GM12801 (cell line): ENCODE results near the gene ASCC3.

Source experiments
- TF ChIP-seq, protein P1 (sequence below): IDR thresholded peaks from one replicate; pipeline ENCODE4 v1.5.1; 2011; ENCODE audit warnings: control low read depth; ENCODE audit not compliant: insufficient read length; ENCODE audit errors: extremely low read depth

ASCC3 gene

DNA sequence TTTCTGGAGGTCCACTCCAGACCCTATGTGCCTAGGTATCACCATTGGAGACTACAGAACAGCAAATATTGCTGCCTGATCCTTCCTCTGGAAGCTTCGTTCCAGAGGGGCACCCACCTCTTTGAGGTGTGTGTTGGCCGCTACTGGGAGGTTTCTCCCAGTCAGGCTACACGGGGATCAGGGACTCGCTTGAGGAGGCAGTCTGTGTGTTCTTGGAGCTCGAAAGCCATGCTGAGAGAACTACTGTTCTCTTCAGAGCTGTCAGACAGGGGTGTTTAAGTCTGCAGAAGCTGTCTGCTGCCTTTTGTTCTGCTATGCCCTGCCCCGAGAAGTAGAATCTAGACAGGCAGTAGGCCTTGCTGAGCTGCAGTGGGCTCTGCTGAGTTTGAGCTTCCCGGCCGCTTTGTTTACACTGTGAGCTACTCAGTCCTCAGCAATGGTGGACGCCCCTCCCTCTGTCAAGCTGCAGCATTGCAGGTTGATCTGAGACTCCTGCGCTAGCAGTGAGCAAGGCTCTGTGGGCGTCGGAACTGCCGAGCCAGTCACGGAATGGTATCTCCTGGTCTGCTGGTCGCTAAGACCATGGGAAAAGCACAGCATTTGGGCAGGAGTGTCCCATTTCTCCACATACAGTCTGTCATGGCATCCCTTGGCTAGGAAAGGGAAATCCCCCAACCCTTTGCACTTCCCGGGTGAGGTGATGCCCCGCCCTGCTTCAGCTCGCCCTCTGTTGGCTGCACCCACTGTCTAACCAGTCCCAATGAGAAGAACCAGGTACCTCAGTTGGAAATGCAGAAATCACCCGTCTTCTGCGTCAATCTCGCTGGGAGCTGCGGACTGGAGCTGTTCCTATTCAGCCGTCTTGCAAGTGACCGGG, 32.5 kb upstream of the ASCC3 start:
- TF ChIP-seq, protein P1, sequence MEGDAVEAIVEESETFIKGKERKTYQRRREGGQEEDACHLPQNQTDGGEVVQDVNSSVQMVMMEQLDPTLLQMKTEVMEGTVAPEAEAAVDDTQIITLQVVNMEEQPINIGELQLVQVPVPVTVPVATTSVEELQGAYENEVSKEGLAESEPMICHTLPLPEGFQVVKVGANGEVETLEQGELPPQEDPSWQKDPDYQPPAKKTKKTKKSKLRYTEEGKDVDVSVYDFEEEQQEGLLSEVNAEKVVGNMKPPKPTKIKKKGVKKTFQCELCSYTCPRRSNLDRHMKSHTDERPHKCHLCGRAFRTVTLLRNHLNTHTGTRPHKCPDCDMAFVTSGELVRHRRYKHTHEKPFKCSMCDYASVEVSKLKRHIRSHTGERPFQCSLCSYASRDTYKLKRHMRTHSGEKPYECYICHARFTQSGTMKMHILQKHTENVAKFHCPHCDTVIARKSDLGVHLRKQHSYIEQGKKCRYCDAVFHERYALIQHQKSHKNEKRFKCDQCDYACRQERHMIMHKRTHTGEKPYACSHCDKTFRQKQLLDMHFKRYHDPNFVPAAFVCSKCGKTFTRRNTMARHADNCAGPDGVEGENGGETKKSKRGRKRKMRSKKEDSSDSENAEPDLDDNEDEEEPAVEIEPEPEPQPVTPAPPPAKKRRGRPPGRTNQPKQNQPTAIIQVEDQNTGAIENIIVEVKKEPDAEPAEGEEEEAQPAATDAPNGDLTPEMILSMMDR = no peak

GRCh38 chr6:100906325-100906724, 25.2 kb upstream of the ASCC3 start:
- TF ChIP-seq, protein P1 = no peak

DNA sequence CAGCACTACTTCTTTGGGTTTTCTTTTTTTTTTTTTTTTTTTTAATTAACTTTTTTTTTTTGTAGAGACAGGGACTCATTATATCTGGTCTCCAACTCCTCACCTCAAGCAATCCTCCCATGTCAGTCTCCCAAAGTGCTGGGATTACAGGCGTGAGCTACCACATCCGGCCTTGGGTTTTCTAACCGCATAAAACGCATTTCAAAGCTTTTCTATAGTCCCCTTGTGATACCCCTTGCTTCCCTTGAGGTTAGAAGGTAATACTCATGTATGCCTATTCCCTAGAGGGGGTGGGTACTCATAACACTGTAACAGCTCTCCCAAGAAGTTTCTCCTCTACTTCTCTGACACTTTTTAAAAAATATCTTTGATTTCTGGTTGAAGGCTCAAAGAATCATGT, 23.9 kb upstream of the ASCC3 start:
- TF ChIP-seq, protein P1 = no peak

DNA sequence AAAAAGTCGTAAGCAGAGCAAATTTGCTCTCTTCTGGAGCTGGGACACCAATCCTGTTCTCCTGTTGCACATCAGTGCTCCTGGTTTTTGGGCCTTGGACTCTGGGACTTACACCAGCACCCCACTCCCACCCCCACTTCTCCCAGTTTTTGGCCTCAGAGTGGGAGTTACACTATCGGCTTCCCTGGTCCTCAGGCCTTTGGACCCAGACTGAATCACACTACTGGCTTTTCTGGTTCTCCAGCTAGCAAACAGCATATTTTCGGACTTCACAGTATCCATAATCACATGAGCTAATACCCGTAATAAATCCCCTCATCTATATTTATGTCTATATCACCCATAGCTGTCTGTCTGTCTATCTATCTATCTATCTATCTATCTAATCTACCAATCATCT, 23.2 kb upstream of the ASCC3 start:
- TF ChIP-seq, protein P1 = no peak

DNA sequence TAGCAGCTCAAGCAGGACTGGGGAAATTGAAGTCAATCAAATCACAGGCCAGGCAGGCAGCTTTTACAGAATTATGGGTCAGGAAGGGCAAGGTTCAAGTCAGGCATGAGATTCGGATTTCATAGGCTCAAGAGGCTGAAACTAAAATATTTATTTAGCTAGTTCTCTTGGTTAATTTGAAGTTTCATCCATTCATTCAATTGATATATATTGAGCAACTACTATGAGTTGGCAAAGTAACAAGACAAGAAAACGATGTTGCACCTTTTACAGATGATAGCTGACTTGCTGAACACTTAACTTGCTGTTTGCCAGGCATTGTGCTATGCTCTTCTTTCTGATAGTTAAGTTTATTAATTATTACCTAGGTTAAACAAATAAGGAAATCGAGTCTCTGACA, 20.5 kb upstream of the ASCC3 start:
- TF ChIP-seq, protein P1 = no peak

DNA sequence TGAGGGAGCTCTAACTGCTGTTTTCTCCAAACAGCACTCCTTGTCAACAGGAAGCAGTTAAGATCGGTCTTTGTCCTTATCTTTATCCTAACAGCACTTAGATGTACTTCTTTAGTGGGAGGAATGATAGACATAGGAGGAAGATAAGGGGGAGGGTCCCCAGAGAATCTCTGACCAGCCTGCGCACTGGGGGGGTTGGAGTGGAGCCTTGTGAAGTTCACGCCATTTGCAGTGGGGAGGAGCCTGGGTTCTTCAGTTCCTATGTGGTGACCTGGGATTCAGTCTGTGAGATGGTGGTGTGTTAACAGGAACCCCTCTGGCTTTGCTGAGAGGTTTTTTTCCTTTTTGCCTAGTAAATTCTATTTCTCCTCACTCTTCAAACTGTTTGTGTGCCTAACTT, 18.1 kb upstream of the ASCC3 start:
- TF ChIP-seq, protein P1 = no peak

DNA sequence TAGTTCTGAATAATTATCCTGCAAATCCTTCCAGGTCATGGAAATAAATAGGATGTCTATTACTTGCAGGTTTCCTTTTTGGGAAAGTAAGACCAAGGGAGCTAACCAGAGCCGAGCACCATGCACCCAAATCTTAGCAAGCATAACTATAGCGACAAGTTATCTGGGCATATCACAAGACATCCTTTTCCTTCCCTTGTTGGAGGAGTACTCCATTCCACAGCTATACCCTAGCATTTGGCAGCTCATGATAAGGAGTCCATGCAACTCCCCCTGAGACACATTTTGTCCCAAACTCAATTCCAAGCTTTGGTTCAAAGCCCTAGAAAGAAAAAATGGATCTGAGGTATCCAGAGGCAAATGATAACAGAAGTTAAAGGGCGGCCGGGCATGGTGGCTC, 16.5 kb upstream of the ASCC3 start:
- TF ChIP-seq, protein P1 = no peak
